Measurements from ENCODE around the gene CUEDC1. TPM values are rescaled to one million over a fixed set of nuclear protein-coding genes. Genes with fewer than 3 reads are reported as not detected.

CUEDC1 gene
- total and polyA plus RNA-seq, 2 of the 13 experiments (the other 11 are each of a cell fraction or from before 2014, with no cell fraction given): 7.4 to 12.9 TPM

DNA sequence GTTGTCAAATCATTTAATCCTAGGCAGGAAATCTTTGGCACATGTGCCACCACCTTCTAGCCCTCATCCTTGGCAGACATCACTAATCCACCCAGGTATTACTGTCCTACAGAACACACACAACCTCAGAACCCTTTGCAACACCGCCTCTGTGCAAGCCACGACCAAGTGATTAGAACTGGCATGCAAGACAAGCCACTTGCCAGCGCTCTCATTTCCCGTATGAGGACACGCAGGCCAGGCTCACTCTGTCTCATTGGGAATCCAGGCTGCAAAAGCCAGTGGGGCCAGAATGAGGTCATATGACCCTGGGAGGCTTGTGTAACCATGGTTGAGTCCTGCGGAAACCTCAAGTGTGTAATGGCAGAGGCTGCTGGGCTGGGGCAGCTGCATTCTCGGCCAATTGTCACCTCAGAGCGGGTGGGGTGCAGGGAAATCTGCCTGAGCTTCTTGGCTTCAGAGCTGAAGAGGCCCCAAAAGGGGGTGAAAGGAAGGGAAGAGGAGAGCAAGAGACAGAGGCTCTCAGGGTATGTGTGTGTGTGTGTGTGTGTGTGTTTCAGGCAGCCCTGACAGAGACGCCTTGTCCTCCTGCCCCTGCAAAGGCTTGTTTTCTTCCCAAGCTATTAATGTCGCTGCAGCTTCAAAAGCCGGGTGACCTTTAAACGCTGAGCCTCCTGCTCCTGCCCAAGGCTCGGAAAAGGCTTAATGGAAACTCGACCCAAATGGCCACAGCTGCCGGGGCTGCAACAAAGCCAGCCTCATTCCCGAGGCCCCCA is 62.2 kb downstream of the CUEDC1 start (continued):
- TF ChIP-seq NRL (CRISPR knock-in tag; IDR thresholded peaks at IDR 0.05; ENCODE audit: borderline replicate concordance) (0 out of 2 replicates have a peak, but pooled peaks have one; percentile 70), ZFP1 (CRISPR knock-in tag; IDR thresholded peaks at IDR 0.05) (no peak), SATB2 (CRISPR knock-in tag; IDR thresholded peaks at IDR 0.05) (no peak), ZNF629 (CRISPR knock-in tag; conservative IDR thresholded peaks at IDR 0.05) (no peak), MLX (CRISPR knock-in tag; IDR thresholded peaks at IDR 0.05) (no peak), BRD4 (CRISPR knock-in tag; IDR thresholded peaks at IDR 0.05) (0 out of 2 replicates have a peak, but pooled peaks have one; percentile 14), ZNF496 (CRISPR knock-in tag; IDR thresholded peaks at IDR 0.05; ENCODE audit: insufficient replicate concordance) (no peak), TSC22D2 (CRISPR knock-in tag; IDR thresholded peaks at IDR 0.05; ENCODE audit: borderline replicate concordance) (no peak; the same call in 1 of the 2 replicates), TRAFD1 (CRISPR knock-in tag; IDR thresholded peaks at IDR 0.05; ENCODE audit: borderline replicate concordance) (no peak), SALL1 (CRISPR knock-in tag; IDR thresholded peaks at IDR 0.05) (no peak; the same call in 1 of the 2 replicates), ZNF781 (CRISPR knock-in tag; IDR thresholded peaks at IDR 0.05; ENCODE audit: borderline replicate concordance, not compliant biosample characterization) (peak; percentile 28), MEIS1 (CRISPR knock-in tag; IDR thresholded peaks at IDR 0.05; ENCODE audit: borderline replicate concordance) (0 out of 2 replicates have a peak, but pooled peaks have one; percentile 47), ZNF33A (CRISPR knock-in tag; IDR thresholded peaks at IDR 0.05; ENCODE audit: borderline replicate concordance) (no peak), SNAPC2 (CRISPR knock-in tag; IDR thresholded peaks at IDR 0.05) (no peak), HNF4A (CRISPR knock-in tag; IDR thresholded peaks at IDR 0.05) (peak; percentile 53), ZSCAN30 (CRISPR knock-in tag; IDR thresholded peaks at IDR 0.05) (no peak), ZNF24 (IDR thresholded peaks at IDR 0.05) (no peak), TARDBP (CRISPR knock-in tag; IDR thresholded peaks at IDR 0.05) (no peak), ZNF780A (CRISPR knock-in tag; IDR thresholded peaks at IDR 0.05) (peak; percentile 56; the same call in 1 of the 2 replicates), DR1 (CRISPR knock-in tag; IDR thresholded peaks at IDR 0.05) (peak; percentile 56), ZNF180 (CRISPR knock-in tag; IDR thresholded peaks at IDR 0.05; ENCODE audit: borderline replicate concordance, low read depth) (no peak), ZNF225 (CRISPR knock-in tag; IDR thresholded peaks at IDR 0.05) (no peak), ZFP62 (CRISPR knock-in tag; IDR thresholded peaks at IDR 0.05) (no peak), SAFB2 (CRISPR knock-in tag; IDR thresholded peaks at IDR 0.05; ENCODE audit: borderline replicate concordance, low read depth) (no peak), THYN1 (CRISPR knock-in tag; IDR thresholded peaks at IDR 0.05; ENCODE audit: borderline replicate concordance, low read depth) (no peak; the same call in 1 of the 2 replicates)
- TF ChIP-seq, protein P1, sequence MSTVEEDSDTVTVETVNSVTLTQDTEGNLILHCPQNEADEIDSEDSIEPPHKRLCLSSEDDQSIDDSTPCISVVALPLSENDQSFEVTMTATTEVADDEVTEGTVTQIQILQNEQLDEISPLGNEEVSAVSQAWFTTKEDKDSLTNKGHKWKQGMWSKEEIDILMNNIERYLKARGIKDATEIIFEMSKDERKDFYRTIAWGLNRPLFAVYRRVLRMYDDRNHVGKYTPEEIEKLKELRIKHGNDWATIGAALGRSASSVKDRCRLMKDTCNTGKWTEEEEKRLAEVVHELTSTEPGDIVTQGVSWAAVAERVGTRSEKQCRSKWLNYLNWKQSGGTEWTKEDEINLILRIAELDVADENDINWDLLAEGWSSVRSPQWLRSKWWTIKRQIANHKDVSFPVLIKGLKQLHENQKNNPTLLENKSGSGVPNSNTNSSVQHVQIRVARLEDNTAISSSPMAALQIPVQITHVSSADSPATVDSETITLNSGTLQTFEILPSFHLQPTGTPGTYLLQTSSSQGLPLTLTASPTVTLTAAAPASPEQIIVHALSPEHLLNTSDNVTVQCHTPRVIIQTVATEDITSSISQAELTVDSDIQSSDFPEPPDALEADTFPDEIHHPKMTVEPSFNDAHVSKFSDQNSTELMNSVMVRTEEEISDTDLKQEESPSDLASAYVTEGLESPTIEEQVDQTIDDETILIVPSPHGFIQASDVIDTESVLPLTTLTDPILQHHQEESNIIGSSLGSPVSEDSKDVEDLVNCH (CRISPR knock-in tag; IDR thresholded peaks at IDR 0.05): no peak

Measured in HepG2 (cell line).